Mononuclear cell (primary cell): ENCODE data around the gene CTNNA3. TPM values are rescaled to one million over a fixed set of nuclear protein-coding genes. Genes with fewer than 3 reads are reported as not detected.

Source experiments
- H3K27me3 ChIP-seq: 2 replicates; pipeline ENCODE4 v1.6.0; 2011; ENCODE audit warnings: low read length, control low read depth; ENCODE audit not compliant: insufficient read depth
- H3K4me1 ChIP-seq: 2 replicates; pipeline ENCODE4 v1.5.1; 2011; ENCODE audit warnings: mild to moderate bottlenecking, low read length, control low read depth; ENCODE audit not compliant: insufficient read depth
- H3K4me3 ChIP-seq: 2 replicates; pipeline ENCODE4 v1.5.1; 2011; ENCODE audit warnings: mild to moderate bottlenecking, low read length, moderate library complexity
- H3K9me3 ChIP-seq: 2 replicates; pipeline ENCODE4 v1.5.1; 2011; ENCODE audit warnings: low read depth, mild to moderate bottlenecking, control low read depth, low read length
- total RNA-seq: library from RNA; depleted of rRNA; stranded (reverse); fragments of >200 nt; gene quantifications from one replicate; pipeline ENCODE4 v1.2.3, GENCODE V29; 2012

Gene CTNNA3
- total RNA-seq, 1 donor: 0.42 TPM

DNA sequence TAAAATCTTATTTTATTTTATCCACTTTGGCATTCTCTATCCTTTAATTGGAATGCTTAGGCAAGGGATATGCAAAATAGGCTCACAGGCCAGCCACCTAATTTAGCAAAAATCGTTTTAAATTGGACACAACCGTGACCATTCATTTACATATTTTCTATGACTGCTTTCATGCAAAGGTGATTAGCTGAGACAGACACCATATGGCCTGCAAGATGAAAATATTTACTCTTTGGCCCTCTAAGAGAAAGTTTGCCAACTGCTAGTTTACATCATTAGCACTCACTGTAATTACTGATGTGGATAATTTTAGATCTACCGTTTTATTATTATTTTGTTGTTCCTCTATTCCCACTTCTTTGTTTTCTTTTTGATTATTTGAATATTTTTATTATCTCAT is 1145.6 kb downstream of the CTNNA3 start:
- Histone ChIP-seq H3K4me1 (no peaks in the 10 kb centered on the region), H3K27me3 (no peaks in the 10 kb centered on the region), H3K4me3 (no peak overlapping the region), H3K9me3 (no peaks in the 10 kb centered on the region)

DNA sequence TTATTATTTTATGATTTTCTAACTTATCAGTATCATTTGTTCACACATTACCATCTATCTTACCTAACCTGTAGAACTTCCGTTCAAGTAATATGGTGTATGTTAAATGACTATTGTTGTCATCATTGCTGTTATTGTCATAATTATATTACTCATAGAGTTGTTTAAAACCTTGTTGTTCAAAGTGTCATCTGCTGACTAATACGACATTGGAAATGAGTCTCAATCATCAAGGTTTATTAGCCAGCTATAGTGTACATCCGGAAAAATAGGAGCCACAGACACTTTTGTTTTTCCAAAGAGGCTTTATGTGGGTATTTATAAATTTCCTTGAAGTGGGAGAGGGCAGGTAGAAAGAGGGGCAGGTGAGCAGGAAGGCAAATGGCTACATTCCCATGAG is 1157.1 kb downstream of the CTNNA3 start:
- Histone ChIP-seq H3K9me3 (no peaks in the 10 kb centered on the region), H3K27me3 (no peaks in the 10 kb centered on the region), H3K4me1 (no peaks in the 10 kb centered on the region), H3K4me3 (no peak overlapping the region)

DNA sequence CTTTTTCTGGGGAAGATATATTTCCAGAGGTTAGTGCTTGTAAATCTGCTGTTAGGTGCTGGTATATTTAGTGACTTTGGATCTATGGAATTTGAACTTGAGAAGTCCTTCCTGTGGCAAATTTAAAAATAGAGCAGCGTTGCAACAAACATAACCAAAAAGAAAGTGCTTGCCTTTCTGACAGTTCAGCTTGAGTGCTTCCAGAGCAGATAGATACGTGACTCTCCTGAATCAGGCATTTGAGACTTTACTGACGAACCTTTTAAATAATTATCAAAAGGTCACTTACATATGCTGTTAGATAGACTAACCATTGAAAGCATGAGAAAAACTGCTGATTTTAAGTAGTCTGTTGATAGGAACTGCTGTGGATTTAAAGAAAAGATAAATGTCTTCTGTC is 1157.6 kb downstream of the CTNNA3 start:
- Histone ChIP-seq H3K4me1 (no peaks in the 10 kb centered on the region), H3K4me3 (no peak overlapping the region), H3K9me3 (no peaks in the 10 kb centered on the region), H3K27me3 (no peaks in the 10 kb centered on the region)

DNA sequence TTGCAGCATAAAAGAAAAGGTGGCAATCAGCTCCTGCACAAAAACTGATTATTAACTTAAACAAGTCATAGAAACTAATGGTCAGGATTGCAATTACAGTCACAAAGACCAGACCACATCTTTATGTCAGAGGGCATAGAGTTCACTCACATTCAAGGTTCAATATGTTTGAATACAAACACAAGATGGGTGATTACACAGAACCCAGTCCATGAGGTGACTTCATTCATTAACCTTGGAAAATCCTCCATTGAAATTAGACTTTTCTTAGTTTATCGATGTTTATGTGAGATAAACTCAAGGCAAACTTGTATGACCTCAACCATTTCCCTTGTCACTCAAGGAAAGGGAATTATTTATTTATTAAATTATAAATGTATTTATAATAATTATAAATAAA is 1158.8 kb downstream of the CTNNA3 start:
- no peak overlapping the region for H3K4me3 ChIP-seq
- H3K9me3 ChIP-seq: no peaks in the 10 kb centered on the region
- no peaks in the 10 kb centered on the region for H3K27me3 ChIP-seq
- no peaks in the 10 kb centered on the region for H3K4me1 ChIP-seq

DNA sequence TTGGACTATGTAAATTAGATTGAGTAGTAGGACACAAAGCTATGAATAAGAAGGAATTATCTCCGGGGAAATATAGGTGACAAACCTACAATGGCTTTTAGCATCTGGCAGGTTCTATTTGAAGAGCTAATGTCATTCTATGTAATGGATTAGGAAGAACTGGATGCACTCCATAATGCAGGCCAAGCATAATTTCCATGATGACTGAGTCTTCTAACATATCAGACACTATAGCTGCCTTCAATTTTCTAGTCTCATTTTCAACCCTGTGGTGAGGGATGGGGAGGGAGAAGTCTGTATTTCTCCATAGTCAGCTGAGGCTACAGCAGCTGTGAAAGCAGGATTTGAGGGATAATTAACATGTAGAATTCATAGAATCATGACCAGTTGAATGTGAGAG is 1160.6 kb downstream of the CTNNA3 start:
- no peak overlapping the region for H3K4me3 ChIP-seq
- no peaks in the 10 kb centered on the region for H3K4me1 ChIP-seq
- H3K27me3 ChIP-seq: no peaks in the 10 kb centered on the region
- no peaks in the 10 kb centered on the region for H3K9me3 ChIP-seq

DNA sequence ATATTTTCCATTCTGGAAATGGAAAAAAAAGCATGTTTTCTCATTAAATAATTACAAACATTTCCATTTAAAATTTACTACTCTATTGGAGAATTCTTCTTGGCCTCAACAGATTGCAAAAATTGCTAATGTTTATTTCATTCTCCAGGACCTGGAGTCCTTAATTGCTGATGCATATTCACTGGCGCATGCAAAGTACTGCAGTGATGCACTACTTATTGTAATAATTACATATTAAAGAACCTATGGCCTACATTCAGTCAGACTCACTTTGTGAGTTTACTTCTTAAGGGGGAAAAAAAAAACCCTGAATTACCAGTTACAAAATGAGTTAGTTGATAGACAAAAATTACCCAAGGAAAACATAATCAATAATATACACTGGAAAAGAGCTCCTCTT is 1161.1 kb downstream of the CTNNA3 start:
- Histone ChIP-seq H3K4me1 (no peaks in the 10 kb centered on the region), H3K4me3 (no peak overlapping the region), H3K9me3 (no peaks in the 10 kb centered on the region), H3K27me3 (no peaks in the 10 kb centered on the region)

DNA sequence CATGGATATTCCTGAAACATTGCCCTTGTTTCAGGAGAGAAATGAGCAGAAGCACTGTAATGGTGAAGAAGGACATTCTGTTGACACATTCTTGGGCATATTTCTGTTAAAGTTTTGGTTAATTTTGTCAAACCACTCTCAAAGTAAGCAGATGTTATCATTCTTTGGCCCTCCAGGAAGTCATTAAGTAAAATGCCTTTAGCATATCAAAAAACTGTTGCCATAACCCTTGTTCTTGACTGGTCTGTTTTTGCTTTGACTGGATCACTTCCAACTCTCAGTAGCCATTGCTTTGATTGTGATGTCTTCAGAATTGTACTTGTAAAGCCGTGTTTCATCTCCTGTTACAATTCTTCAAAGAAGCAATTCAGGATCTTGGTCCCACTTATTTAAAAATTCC is 1174.5 kb downstream of the CTNNA3 start:
- no peaks in the 10 kb centered on the region for H3K4me1 ChIP-seq
- no peaks in the 10 kb centered on the region for H3K27me3 ChIP-seq
- H3K4me3 ChIP-seq: no peak overlapping the region
- no peaks in the 10 kb centered on the region for H3K9me3 ChIP-seq

DNA sequence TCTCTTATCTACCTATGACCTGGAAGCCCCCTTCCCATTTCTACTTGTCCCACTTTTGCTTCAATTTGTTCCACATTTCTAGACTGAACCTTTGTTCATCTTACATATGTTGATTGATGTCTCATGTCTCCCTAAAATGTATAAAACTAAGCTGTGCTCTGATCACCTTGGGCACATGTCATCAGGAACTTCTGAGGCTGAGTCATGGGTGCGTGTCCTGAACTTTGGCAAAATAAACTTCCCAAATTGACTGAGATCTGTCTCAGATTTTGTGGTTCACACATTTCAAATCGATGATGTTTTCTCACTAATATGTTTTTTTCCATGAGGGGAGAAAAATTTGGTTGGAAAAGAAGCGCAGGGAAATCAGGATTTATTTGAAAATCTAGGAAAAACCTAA is 1176.4 kb downstream of the CTNNA3 start:
- Histone ChIP-seq H3K27me3 (no peaks in the 10 kb centered on the region), H3K9me3 (no peaks in the 10 kb centered on the region), H3K4me1 (no peaks in the 10 kb centered on the region), H3K4me3 (no peak overlapping the region)

DNA sequence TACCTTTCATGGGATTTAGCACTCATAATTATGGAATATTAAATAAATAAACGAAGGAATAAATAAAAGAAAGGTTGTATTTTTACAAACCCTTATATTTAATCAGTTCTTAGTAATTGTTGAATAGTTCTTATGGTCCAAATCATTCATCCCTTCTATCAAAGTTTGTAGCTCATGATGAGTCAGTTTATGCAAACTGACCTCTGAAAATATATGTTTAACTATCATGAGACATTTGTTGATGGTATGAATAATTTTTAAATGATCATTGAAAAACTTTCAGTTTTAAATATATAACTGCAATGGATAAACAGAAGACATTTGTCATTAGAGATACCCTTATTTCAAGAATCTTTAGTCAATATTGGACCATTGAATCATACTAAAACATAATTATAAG is 1181.3 kb downstream of the CTNNA3 start:
- Histone ChIP-seq H3K27me3 (no peaks in the 10 kb centered on the region), H3K9me3 (no peaks in the 10 kb centered on the region), H3K4me3 (no peak overlapping the region), H3K4me1 (no peaks in the 10 kb centered on the region)

DNA sequence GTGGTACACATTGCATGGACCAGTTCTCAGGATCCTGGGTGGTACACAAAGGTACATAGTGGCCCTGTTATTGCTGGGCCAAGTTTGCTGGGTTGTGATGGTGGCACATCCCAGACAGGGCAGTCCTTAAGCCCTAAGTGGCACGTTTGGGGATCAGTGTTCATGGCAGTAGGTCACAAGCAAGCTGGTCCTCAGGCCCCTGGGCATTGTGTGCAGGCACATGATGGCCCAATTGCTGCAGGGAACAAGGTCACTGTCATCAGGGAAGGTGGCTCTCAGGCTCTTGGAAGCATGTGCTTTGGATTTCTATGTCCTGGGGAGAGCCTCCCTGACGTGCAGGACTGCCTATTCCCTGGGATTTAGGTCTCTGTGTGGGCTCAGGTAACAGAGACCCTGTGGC is 1182.5 kb downstream of the CTNNA3 start:
- H3K9me3 ChIP-seq: no peaks in the 10 kb centered on the region
- H3K4me1 ChIP-seq: no peaks in the 10 kb centered on the region
- H3K4me3 ChIP-seq: no peak overlapping the region
- no peaks in the 10 kb centered on the region for H3K27me3 ChIP-seq

DNA sequence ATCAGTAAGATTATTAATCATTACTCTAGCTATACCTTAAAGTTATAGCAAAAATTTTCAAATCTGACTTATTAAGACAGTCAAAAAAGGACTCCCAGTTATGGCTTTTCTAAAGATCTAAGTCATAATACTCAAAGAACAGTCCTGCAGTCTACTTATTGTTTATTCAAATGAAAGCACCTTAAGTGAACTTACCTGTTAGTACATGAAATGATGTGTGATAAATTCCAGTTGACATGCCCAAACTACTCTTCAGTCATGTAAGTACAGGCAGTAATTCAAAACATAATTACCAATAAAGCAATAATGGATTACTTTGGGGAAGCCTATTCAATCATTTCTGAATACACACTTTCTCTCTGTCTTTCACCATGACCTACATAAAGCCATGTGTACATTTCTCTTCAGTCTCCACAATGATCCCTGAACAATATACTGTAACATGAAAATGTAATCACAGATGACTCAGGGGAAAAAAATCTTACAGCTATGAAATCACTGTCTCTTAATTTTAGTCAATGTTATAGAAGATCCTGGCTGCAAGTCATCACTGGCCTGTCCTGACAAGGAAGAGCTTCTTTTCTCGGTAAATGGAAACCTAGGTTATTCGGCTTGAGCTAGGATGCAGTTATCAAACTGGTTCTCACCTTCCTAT is 1190.9 kb downstream of the CTNNA3 start:
- Histone ChIP-seq H3K9me3 (no peaks in the 10 kb centered on the region), H3K27me3 (no peaks in the 10 kb centered on the region), H3K4me3 (no peak overlapping the region), H3K4me1 (no peaks in the 10 kb centered on the region)

DNA sequence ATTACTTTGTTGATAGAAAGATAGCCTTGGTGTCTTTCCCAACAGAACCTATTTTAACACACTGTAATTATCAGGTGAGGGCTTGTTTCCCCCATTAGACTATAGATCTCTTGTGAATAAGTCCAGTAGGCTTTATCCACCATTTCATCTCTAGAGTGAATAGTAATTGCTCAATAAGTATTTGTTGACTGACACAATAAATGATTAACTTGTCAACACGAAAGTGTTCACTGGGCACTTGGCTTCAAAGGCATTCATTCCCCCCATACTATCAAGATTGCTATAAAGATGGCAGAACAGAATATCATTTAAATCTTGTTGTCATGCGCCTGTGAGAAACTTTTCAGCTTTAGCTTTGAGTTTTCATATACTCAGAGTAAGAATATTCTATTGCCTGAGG is 1194.6 kb downstream of the CTNNA3 start:
- H3K27me3 ChIP-seq: no peaks in the 10 kb centered on the region
- no peaks in the 10 kb centered on the region for H3K4me1 ChIP-seq
- H3K4me3 ChIP-seq: no peak overlapping the region
- no peaks in the 10 kb centered on the region for H3K9me3 ChIP-seq

DNA sequence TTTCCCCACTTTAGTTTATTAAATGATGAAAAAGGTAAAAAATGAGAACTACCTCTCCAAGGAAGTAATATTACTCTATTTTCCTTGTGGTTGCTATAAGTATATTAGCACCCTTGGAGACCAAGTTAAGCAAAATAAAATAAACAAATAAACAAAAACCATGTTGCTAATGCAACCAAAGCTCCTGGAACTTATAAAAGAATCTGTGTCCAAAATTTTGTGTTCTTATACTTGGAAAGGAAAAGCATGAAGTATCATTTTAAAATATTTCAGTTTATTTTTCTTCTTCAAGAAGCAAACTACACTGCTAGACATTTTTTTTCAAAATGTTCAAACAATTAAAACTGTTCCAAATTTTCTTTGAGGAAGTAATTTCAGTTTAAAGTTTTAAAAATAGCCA is 1212.0 kb downstream of the CTNNA3 start:
- Histone ChIP-seq H3K27me3 (no peaks in the 10 kb centered on the region), H3K9me3 (no peaks in the 10 kb centered on the region), H3K4me1 (no peaks in the 10 kb centered on the region), H3K4me3 (no peak overlapping the region)

DNA sequence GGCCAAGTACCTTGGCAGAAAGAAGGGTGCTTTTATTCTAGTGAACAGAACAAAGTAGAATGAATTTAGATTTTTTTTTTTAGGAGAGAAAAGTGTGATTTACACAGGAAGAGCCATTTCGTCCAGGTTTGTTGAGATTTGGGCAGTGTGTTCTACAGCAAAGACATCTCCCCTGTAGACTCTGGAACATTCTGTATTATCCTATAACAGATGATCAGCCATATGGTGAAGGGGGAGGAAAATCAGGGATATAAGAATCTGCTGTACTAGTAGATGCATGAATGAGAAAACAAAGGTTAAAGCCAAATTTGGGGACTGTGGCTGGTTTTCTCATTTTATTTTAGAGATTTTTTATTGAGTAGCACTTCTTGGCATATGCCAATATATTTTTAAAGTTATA is 1223.8 kb downstream of the CTNNA3 start:
- Histone ChIP-seq H3K4me1 (no peaks in the 10 kb centered on the region), H3K9me3 (no peaks in the 10 kb centered on the region), H3K4me3 (no peak overlapping the region), H3K27me3 (no peaks in the 10 kb centered on the region)

DNA sequence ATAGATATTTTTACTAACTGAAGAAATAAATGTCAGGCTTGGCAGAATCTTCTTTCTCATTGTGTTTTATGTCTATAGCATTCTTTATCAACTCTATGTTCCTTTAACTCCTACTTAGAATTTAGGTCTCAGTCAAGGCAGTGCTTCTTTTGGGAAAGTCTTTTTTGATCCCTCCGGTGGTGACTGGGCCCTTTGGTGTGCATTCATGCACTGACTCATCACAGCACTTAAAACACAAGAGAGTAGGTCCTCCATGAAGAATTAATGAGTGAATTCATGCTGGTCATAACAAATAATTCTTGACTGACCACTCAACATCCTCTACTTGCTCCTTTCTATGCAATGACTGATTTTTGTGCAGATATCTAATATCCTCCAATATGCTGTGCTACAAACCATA is 1229.0 kb downstream of the CTNNA3 start:
- Histone ChIP-seq H3K4me1 (no peaks in the 10 kb centered on the region), H3K9me3 (no peaks in the 10 kb centered on the region), H3K27me3 (no peaks in the 10 kb centered on the region), H3K4me3 (no peak overlapping the region)

DNA sequence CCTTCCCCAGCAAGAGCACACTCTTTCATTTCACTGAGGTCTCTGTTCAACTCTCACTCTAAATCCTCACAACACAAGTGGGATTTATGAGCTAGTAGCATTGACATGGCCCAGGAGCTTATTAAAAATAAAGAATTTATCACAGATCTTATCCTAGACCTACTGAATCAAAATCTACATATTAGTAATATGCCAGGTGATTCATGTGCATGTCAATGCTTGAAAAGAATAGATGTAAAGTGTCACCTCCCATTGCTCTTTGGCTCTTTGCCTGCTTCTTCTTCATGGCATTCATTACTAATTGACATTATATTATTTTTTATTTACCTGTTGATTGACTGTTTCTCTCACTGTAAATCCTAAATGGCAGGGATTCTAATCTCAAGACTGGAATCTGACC is 1229.4 kb downstream of the CTNNA3 start:
- no peak overlapping the region for H3K4me3 ChIP-seq
- H3K4me1 ChIP-seq: no peaks in the 10 kb centered on the region
- H3K27me3 ChIP-seq: no peaks in the 10 kb centered on the region
- H3K9me3 ChIP-seq: no peaks in the 10 kb centered on the region
